Activated CD8-positive, alpha-beta memory T cell treated with anti-CD3 and anti-CD28 coated beads, Interleukin-2, amount 50 U/mL, for 24 hours (primary cell): Measurements from ENCODE around the gene SMARCA2.

ENCODE experiments used
- DNase-seq: peaks from one replicate; pipeline ENCODE4 v3.0.0-alpha.2; 2020; ENCODE audit errors: extremely low read depth

The SMARCA2 gene

DNA sequence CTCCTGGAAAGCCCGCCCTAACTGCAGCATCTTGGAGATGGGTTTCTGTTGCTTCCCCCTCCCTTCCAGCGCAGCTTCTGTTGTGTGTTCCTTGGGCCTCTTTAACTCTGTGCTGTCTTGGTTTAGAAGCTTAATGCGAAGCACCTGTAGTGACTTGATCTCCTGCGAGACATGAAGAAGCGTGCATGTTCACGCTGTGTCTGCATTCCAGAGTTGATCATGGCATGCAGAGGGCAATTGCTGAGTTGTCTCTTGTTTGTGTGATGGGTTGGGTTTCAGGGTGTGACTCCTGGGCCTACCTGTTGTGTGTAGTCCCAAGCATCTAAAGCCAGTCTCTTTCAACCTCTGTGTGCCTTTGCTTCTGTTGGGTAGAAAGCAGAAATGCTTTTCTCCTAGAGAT is 155.6 kb downstream of the SMARCA2 start:
- DNase-seq: no peak

DNA sequence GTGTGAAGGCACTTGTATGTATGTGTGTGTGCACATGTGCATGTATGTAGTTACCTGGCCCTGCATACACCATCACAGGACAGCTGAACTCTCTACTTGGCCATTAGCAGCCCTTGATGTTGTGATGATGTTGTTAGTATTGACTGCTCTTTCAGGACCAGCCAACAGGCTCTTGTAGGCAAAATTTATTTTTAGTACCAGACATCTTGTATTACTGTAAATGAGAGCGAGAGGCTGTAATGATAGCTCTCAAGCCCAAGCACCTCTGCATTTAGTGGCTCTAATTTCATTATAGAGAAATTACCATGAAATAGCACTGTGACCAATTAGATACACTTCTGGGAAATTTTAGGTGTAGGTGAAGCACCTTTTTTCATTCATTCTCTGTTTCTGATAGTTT is 158.0 kb downstream of the SMARCA2 start:
- DNase-seq: no peak

GRCh38 chr9:2173861-2174260 is 158.7 kb downstream of the SMARCA2 start:
- no peak for DNase-seq

DNA sequence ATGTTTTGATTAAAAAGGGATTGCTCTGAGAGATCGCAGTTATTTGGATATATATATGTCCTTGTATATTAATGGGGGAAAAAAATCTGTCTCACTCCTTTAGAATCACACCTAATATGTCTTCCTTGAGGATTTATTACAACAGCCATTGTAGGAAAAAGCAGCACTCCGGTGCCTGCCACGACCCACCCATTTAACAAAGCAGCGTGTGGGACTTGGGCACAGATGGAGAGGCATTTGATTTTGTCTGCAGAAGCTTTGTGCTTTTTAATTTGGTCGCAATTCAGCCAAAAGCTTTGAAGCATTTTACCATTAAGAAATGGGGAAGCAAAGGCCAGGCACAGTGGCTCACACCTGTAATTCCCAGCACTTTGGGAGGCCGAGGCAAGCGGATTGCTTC is 159.2 kb downstream of the SMARCA2 start:
- DNase-seq: no peak

DNA sequence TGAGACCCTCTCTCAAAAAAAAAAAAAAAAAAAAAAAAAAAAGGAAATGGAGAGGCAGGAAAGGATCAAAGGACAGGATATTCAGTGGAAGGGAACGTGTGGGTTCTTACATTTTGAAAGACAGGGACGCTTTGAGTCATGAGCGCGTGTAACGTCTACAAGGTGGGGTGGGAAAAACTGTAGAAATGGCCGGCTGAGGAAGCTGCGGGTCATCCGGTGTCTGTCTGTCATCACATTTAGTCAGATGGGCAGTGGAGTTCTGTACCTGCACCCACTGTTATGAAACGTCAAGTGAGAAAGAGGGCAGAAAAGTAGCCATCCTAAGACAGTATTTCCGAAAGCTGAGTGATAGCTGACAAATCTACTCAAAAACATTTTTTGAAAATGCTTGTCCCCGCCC is 159.8 kb downstream of the SMARCA2 start:
- DNase-seq: no peak

GRCh38 chr9:2177121-2177520 is 162.0 kb downstream of the SMARCA2 start:
- no peak for DNase-seq

DNA sequence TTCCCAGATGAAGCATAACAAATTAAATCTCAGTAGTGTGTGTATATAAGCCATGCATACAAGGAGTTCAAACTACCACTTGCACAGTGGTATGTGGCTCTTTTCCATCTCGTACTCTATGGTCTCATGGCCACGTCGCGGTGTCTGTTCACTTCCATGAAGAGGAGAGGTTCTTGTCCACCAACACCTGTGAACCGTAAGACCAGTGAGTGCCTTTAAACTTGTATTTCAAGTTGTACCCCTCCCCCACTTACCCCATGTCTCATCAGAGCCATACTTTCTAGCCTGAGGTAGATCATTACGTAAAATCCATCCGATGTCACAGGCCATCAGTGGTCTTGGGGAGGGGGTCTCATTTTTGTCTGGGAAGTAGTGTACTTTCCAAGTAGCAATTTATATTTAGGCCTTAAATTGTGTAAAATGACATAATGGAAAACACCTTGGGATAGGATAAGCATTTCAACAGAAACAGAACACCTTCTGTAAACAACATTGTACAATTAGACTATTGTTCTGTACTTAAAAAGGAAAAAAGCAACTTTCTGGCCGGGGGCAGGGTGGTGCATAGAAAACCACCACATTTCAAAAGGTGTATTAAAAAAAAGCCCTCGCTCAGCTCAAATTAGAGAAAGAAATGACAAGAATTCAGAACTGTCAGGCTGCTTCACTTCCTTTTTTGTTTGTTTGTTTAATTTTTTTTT is 163.0 kb downstream of the SMARCA2 start:
- no peak for DNase-seq

DNA sequence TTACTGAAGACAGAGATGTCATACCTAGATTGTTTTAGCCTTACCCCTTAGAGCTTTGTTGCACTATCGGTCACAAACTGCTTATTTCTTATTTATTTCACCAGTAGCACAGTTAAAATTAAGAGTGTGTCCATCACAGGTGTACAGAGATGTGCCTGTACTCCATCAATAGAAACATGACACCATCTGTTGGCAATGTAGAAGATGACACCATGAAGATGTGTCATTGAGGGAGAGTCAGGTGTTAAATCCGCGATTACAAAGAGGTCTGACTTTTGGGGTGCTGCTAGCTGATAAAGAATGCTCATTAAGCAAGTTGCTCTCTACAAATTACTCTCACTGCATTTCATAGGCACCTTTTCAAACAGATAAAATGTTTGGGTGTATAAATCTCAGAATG is 164.4 kb downstream of the SMARCA2 start:
- no peak for DNase-seq

GRCh38 chr9:2180154-2180553 is 165.0 kb downstream of the SMARCA2 start:
- DNase-seq: no peak

- DNase-seq: no peak
Measured at GRCh38 chr9:2180704-2181103, 165.6 kb downstream of the SMARCA2 start.

DNA sequence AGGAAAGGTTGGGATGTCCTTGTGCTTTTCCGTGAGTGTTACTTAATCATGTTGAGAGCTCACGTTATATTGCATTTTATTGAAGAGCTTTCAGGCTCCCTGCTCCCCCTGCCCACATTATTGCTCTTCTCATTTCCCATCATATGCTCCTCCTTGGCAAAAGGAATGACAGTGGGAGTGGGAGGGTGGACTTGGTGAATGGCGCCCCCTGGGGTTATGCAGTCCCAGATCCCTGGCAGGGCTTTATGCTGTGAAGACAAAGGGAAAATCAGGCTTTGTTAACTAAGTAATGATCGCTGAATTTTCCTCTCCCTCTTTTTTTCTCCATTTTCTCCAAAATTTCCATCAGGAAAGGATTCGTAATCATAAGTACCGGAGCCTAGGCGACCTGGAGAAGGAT is 166.6 kb downstream of the SMARCA2 start:
- no peak for DNase-seq

DNA sequence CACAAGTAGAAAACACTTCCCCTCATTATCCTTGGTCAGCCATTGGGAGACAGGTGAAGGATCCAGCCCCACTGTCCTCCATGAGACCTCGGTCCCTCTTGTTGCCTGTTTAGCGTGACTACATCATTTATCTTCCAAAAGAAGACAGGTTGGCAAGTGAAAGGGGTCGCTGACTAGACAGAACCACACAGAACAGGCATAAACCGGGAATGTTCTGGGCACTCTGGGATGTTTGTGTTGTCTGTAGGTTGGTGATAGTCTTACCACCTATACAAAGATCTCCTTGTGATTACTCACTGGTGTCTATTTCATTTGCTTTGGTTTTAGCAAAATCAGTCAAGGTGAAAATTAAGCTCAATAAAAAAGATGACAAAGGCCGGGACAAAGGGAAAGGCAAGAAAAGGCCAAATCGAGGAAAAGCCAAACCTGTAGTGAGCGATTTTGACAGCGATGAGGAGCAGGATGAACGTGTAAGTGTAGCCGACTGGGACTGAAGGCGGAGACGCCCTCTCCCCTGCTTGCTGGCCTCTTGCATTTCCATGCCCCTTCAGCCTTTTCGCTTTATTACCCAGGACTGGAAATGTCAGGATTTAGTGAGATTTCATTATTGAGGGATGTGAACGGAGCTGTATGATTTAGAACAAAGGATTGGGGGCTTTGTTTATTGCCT is 175.9 kb downstream of the SMARCA2 start:
- DNase-seq: no peak

- DNase-seq: no peak
Measured at GRCh38 chr9:2191609-2191972, 176.4 kb downstream of the SMARCA2 start.

GRCh38 chr9:2192356-2192979 is 177.3 kb downstream of the SMARCA2 start:
- DNase-seq: no peak

- DNase-seq: no peak
Measured at GRCh38 chr9:2193552-2193951, 178.4 kb downstream of the SMARCA2 start.

DNA sequence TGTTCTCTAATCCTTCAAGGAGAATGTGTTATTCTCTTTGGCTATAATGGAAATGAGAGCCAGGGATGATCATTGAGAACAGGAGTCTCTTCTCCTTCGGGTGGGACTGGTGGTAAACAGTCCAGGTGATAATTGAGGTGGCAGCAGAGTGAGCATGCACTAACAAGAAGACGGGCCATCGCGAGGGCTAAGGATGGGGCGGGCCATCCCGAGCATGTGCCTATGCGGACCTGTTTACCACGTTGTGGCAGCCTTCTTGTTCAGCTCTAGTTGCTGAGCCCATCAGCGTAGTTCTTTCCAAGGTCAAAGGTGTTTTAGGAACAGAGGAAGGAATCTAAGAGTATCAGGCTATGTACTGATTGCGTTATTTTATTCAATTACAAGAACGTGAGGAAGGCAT is 180.1 kb downstream of the SMARCA2 start:
- no peak for DNase-seq

GRCh38 chr9:2196757-2197156 is 181.6 kb downstream of the SMARCA2 start:
- no peak for DNase-seq

GRCh38 chr9:2198956-2199635 is 183.9 kb downstream of the SMARCA2 start:
- DNase-seq: no peak

DNA sequence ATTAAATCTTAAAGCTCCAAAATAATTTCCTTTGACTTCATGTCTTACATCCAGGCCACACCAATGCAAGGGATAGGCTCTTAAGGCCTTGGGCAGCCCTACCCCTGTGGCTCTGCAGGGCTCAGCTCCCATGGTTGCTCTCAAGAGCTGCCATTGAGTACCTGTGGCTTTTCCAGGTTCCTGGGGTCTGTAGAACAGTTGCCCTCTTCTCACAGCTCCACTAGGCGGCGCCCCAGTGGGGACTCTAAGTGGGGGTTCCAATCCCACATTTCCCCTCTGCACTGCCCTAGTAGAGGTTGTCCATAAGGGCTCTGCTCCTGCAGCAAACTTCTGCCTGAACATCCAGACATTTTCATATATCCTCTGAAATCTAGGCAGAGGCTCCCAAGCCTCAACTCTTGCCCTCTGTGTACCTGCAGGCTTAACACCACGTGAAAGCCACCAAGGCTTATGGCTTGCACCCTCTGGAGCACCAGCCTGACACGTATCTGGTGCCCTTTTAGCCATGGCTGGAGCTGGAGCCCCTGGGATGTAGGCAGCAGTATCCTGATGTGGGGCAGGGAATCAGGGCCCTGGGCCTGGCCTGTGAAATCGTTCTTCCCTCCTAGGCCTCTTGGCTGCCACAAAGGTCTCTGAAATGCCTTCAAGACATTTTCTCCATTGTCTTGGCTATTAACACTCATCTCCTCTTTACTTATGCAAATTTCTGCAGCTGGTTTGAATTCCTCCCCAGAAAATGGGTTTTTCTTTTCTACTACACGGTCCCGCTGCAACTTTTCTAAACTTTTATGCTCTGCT is 185.1 kb downstream of the SMARCA2 start:
- no peak for DNase-seq

GRCh38 chr9:2208465-2208864 is 193.3 kb downstream of the SMARCA2 start:
- no peak for DNase-seq

DNA sequence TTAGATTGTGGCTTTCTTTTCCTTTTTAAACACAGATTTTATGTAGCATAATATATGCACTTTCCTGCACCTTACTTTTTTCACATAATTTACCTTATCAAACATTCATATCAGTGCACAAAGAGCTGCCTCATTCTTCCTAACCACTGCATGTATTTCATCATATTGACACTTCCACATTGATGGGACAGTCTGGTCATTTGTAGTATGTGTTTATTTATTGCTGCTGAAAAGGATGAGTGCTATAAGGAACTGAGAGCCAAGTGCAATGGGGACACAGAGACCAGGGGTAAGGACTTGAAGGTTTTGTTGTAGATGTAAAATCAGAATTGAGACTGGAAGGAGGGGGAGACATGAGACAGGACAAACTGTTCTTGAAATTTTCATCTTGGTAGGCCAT is 193.8 kb downstream of the SMARCA2 start:
- DNase-seq: no peak

- DNase-seq: no peak
Measured at GRCh38 chr9:2209400-2209799, 194.3 kb downstream of the SMARCA2 start.
